Head of caudate nucleus (tissue), 42 donors: ENCODE results near the gene NRROS.

Source experiments
- DNase-seq, 42 donors: peaks; one replicate each; pipeline versions ENCODE4 v3.0.0 to v3.0.0-alpha.2; 2020 to 2021; ENCODE audit warnings: mixed read lengths in 7 of 42
- intact Hi-C: fragments of 100-400 bp; cut with DNase I; formaldehyde crosslinking; loops from one replicate; pipeline ENCODE4 v1.15.0; 2022

Gene NRROS

GRCh38 chr3:196706327-196706726 is 66.8 kb downstream of the NRROS start:
- intact Hi-C loops, result no loop called here
- DNase-seq, result no peak

- intact Hi-C loops, result no loop called here
- no peak for DNase-seq
Measured at GRCh38 chr3:196706731-196707130, 67.2 kb downstream of the NRROS start.

GRCh38 chr3:196707566-196707965 is 68.1 kb downstream of the NRROS start:
- no peak for DNase-seq
- intact Hi-C loops, result no loop called here

GRCh38 chr3:196708467-196708866 is 69.0 kb downstream of the NRROS start:
- intact Hi-C loops, result no loop called here
- DNase-seq, result no peak
